ENCODE results near the gene TCTN2.

TCTN2 gene

DNA sequence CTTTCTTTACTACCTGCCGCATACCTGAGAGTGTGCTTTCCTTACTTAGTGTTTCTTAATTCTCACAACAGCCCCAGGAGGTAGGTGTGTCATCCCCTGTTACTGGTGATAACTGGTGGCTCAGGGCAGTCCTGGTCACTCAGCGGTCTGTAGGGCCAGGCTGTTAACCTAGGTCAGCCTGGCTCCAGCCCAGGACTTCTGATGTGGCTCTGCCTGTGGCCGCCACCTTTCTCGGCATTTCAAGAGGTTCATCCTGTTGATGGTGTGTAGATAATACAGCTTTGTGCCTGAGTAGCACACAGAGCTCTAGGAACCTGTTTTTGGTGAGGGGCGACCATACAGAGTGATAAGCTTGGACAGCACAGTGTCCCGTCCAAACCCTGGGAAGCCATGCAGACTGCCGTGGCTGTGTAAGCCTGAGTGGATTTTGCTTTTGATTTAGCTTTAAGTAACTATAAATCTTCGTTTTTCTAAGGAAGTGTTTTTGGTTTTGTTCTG is 79.3 kb downstream of the TCTN2 start:
- H3K27ac ChIP-seq (ENCODE audit: low read depth, low read length): no peak overlapping the region
- H3K4me3 ChIP-seq (ENCODE audit: low read length): no peak overlapping the region
- H3K9me3 ChIP-seq (ENCODE audit: control insufficient read depth, insufficient read depth, low read length): no peaks in the 10 kb centered on the region
- no peaks in the 10 kb centered on the region for H4K20me1 ChIP-seq (ENCODE audit: control insufficient read depth, insufficient read depth, low read depth, low read length)
- H3K4me1 ChIP-seq (ENCODE audit: control insufficient read depth, low read length): no peaks in the 10 kb centered on the region
- no peaks in the 10 kb centered on the region for H3F3A ChIP-seq (ENCODE audit: control insufficient read depth, insufficient read depth)
- TF ChIP-seq EZH2phosphoT487 (IDR thresholded peaks at IDR 0.05; ENCODE audit: borderline replicate concordance, low read length): no peak
- TF ChIP-seq, protein P1, sequence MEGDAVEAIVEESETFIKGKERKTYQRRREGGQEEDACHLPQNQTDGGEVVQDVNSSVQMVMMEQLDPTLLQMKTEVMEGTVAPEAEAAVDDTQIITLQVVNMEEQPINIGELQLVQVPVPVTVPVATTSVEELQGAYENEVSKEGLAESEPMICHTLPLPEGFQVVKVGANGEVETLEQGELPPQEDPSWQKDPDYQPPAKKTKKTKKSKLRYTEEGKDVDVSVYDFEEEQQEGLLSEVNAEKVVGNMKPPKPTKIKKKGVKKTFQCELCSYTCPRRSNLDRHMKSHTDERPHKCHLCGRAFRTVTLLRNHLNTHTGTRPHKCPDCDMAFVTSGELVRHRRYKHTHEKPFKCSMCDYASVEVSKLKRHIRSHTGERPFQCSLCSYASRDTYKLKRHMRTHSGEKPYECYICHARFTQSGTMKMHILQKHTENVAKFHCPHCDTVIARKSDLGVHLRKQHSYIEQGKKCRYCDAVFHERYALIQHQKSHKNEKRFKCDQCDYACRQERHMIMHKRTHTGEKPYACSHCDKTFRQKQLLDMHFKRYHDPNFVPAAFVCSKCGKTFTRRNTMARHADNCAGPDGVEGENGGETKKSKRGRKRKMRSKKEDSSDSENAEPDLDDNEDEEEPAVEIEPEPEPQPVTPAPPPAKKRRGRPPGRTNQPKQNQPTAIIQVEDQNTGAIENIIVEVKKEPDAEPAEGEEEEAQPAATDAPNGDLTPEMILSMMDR (IDR thresholded peaks at IDR 0.05; ENCODE audit: low read depth, low read length, poor library complexity, severe bottlenecking): no peak
- H3K36me3 ChIP-seq (ENCODE audit: control insufficient read depth, low read length): peaks cover 69% of the 10 kb centered on the region
- no peaks in the 10 kb centered on the region for H3K79me2 ChIP-seq (ENCODE audit: control insufficient read depth, low read length)
- no peaks in the 10 kb centered on the region for H3K9me2 ChIP-seq (replicated peaks; ENCODE audit: control insufficient read depth, low read length)
- no peak overlapping the region for H3K4me2 ChIP-seq (ENCODE audit: low read length)
- no peaks in the 10 kb centered on the region for H3K27me3 ChIP-seq (ENCODE audit: control insufficient read depth, low read length)

DNA sequence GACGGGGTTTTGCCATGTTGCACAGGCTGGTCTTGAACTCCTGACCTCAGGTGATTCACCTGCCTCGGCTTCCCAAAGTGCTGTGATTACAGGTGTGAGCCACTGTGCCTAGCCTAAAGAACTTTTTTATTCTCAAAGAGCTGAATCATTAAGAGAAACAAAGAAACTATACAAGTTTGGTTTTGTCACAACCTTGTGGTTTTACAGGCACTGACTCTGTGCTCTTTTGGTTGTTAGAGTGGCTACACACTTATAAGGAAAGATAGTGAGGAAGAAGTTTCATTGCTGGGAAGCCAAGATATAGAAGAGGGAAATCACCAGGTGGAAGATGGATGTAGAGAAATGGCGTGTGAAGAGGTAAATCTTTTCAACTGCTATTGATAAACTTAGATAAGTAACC is 81.1 kb downstream of the TCTN2 start:
- Histone ChIP-seq H3K36me3 (ENCODE audit: control insufficient read depth, low read length) (peaks cover 70% of the 10 kb centered on the region), H3K4me1 (ENCODE audit: control insufficient read depth, low read length) (no peaks in the 10 kb centered on the region), H3K27ac (ENCODE audit: low read depth, low read length) (no peak overlapping the region), H3K4me2 (ENCODE audit: low read length) (no peak overlapping the region), H3K9me2 (replicated peaks; ENCODE audit: control insufficient read depth, low read length) (no peaks in the 10 kb centered on the region), H4K20me1 (ENCODE audit: control insufficient read depth, insufficient read depth, low read depth, low read length) (no peaks in the 10 kb centered on the region), H3K4me3 (ENCODE audit: low read length) (no peak overlapping the region), H3F3A (ENCODE audit: control insufficient read depth, insufficient read depth) (no peaks in the 10 kb centered on the region), H3K9me3 (ENCODE audit: control insufficient read depth, insufficient read depth, low read length) (no peaks in the 10 kb centered on the region), H3K79me2 (ENCODE audit: control insufficient read depth, low read length) (no peaks in the 10 kb centered on the region), H3K27me3 (ENCODE audit: control insufficient read depth, low read length) (no peaks in the 10 kb centered on the region)
- TF ChIP-seq, protein P1 (IDR thresholded peaks at IDR 0.05; ENCODE audit: low read depth, low read length, poor library complexity, severe bottlenecking): no peak
- no peak for TF ChIP-seq EZH2phosphoT487 (IDR thresholded peaks at IDR 0.05; ENCODE audit: borderline replicate concordance, low read length)

DNA sequence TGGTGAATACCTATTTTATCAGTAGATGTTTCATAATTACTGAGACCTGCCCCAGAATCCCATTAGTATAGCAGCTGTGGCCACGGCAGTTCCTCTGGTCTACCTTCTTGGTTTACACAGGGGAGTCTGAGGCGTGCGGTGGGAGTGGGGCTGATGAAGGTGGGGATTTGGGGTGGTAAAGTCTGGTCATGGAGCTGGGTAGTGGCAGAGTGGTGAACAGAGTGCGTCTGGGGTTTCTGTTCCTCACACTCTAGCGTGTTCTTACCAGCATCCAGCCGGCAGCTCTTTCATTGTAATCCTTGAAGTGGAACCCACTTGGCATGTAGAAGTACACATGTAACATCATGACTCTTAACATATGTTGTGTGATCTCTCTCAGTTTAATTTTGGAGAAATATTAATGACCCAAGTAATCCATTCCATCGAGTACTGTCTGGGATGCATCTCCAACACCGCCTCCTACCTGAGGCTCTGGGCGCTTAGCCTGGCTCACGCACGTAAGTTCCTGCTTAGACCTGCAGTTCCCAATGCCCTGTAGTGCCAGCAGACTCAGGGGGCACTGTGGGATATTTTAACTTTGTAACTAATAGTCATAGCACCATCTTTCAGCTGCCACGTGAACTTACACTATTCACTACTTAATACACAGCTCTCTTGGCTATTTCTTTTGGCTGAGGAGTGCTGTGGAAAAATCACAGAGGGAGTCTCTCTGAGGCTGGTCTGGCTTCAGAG is 83.3 kb downstream of the TCTN2 start:
- peaks cover 61% of the 10 kb centered on the region for H3K36me3 ChIP-seq (ENCODE audit: control insufficient read depth, low read length)
- no peaks in the 10 kb centered on the region for H3F3A ChIP-seq (ENCODE audit: control insufficient read depth, insufficient read depth)
- no peaks in the 10 kb centered on the region for H3K9me3 ChIP-seq (ENCODE audit: control insufficient read depth, insufficient read depth, low read length)
- TF ChIP-seq, protein P1 (IDR thresholded peaks at IDR 0.05; ENCODE audit: low read depth, low read length, poor library complexity, severe bottlenecking): no peak
- H3K79me2 ChIP-seq (ENCODE audit: control insufficient read depth, low read length): no peaks in the 10 kb centered on the region
- H4K20me1 ChIP-seq (ENCODE audit: control insufficient read depth, insufficient read depth, low read depth, low read length): no peaks in the 10 kb centered on the region
- no peak overlapping the region for H3K4me3 ChIP-seq (ENCODE audit: low read length)
- H3K27ac ChIP-seq (ENCODE audit: low read depth, low read length): no peak overlapping the region
- H3K4me1 ChIP-seq (ENCODE audit: control insufficient read depth, low read length): no peaks in the 10 kb centered on the region
- H3K9me2 ChIP-seq (replicated peaks; ENCODE audit: control insufficient read depth, low read length): no peaks in the 10 kb centered on the region
- no peaks in the 10 kb centered on the region for H3K27me3 ChIP-seq (ENCODE audit: control insufficient read depth, low read length)
- no peak overlapping the region for H3K4me2 ChIP-seq (ENCODE audit: low read length)
